CD4-positive, alpha-beta T cell (primary cell): ENCODE data around the gene HDAC4. TPM values are rescaled to one million over a fixed set of nuclear protein-coding genes. Genes with fewer than 3 reads are reported as not detected.

ENCODE experiments used
- ATAC-seq: fragments of 200-7000 bp; cut with Tn5 transposase; one replicate; pipeline ENCODE4 v1.10.0; 2022; ENCODE audit warnings: mild to moderate bottlenecking; ENCODE audit not compliant: poor library complexity
- CTCF ChIA-PET: fragments of 350-600 bp; sonication (Branson Sonifier 250); formaldehyde crosslinking; loops from one replicate; lab custom pipeline; 2021; ENCODE audit warnings: antibody characterized with exemption, inconsistent platforms; lab: Charles Lee
- POLR2A ChIA-PET: fragments of 350-600 bp; sonication (Branson Sonifier 250); formaldehyde crosslinking; loops from one replicate; lab custom pipeline; 2021; ENCODE audit warnings: antibody characterized with exemption, inconsistent platforms; lab: Charles Lee
- DNase-seq, 14 experiments: peaks; one replicate each; pipeline ENCODE4 v3.0.0-alpha.2; 2013 to 2020; ENCODE audit warnings: mixed read lengths in 2 of 14
- H3K27ac ChIP-seq, 2 donors: one replicate each; pipeline versions ENCODE4 v1.5.1 to v1.7.0; 2013; ENCODE audit warnings: low read length in 2 of 2, low read depth in 1 of 2, mild to moderate bottlenecking in 1 of 2
- H3K27me3 ChIP-seq, 2 experiments: 1 replicate in 1 of 2; 2 replicates in 1 of 2; pipeline versions ENCODE4 v1.6.1 to v1.7.0; 2013; ENCODE audit warnings: low read length in 2 of 2, control low read depth in 1 of 2, mild to moderate bottlenecking in 1 of 2, moderate library complexity in 1 of 2; ENCODE audit not compliant: insufficient read depth in 2 of 2, control insufficient read depth in 1 of 2
- H3K36me3 ChIP-seq: one replicate; pipeline ENCODE4 v1.6.1; 2013; ENCODE audit warnings: low read length, control low read depth; ENCODE audit not compliant: insufficient read depth
- H3K4me1 ChIP-seq: one replicate; pipeline ENCODE4 v1.6.1; 2013; ENCODE audit warnings: low read length, control low read depth; ENCODE audit not compliant: insufficient read depth
- H3K4me3 ChIP-seq: one replicate; pipeline ENCODE4 v1.5.1; 2013; ENCODE audit warnings: mild to moderate bottlenecking, low read length, moderate library complexity
- H3K9me3 ChIP-seq, 2 experiments: 1 replicate in 1 of 2; 2 replicates in 1 of 2; pipeline versions ENCODE4 v1.6.1 to v1.7.0; 2013; ENCODE audit warnings: low read length in 2 of 2, mild to moderate bottlenecking in 2 of 2, control low read depth in 1 of 2, moderate library complexity in 1 of 2; ENCODE audit not compliant: control insufficient read depth in 1 of 2, insufficient read depth in 1 of 2
- H3K27ac Mint-ChIP-seq: one replicate; pipeline ENCODE4 v1.8.0; 2020; ENCODE audit warnings: mixed read lengths
- H3K27me3 Mint-ChIP-seq: one replicate; pipeline ENCODE4 v1.8.0; 2021; ENCODE audit warnings: mixed read lengths
- H3K36me3 Mint-ChIP-seq: one replicate; pipeline ENCODE4 v1.8.0; 2021; ENCODE audit warnings: low read depth, mixed read lengths
- H3K4me1 Mint-ChIP-seq: one replicate; pipeline ENCODE4 v1.8.0; 2021; ENCODE audit warnings: low read depth, mixed read lengths
- H3K4me3 Mint-ChIP-seq: one replicate; pipeline ENCODE4 v1.8.0; 2020; ENCODE audit warnings: mild to moderate bottlenecking, mixed read lengths
- H3K9me3 Mint-ChIP-seq: one replicate; pipeline ENCODE4 v1.8.0; 2020; ENCODE audit warnings: mixed read lengths
- intact Hi-C, 2 experiments: fragments of 100-400 bp; cut with DNase I in 1 of 2; cut with micrococcal nuclease in 1 of 2; formaldehyde crosslinking; loops; one replicate each; pipeline versions ENCODE4 v1.15.1 to v1.9.0; 2023 to 2025; cut with DNase I, micrococcal nuclease
- total RNA-seq, 174 experiments: library from RNA in 2 of 174; stranded (reverse) in 2 of 174; gene quantifications; one replicate each; pipeline ENCODE4 v1.2.3 and lab custom pipeline; 2021 to 2026
- TF ChIP-seq, protein P1 (sequence below): fragments of 200-600 bp; IDR thresholded peaks from one replicate; pipeline ENCODE4 v1.8.0; 2022; ENCODE audit warnings: antibody characterized with exemption, mild to moderate bottlenecking

HDAC4 gene
- total RNA-seq, 2 experiments from 2014 or later, result 45.3 to 49.2 TPM

GRCh38 chr2:239082425-239082824 lies 318.4 kb downstream of the HDAC4 start:
- Mint-ChIP-seq H3K36me3 (peaks cover 67% of the 10 kb centered on the region), H3K27ac (no peak overlapping the region), H3K9me3 (no peaks in the 10 kb centered on the region), H3K27me3 (no peaks in the 10 kb centered on the region), H3K4me3 (no peak overlapping the region), H3K4me1 (no peaks in the 10 kb centered on the region)
- Histone ChIP-seq H3K36me3 (peaks cover 65% of the 10 kb centered on the region), H3K4me1 (no peaks in the 10 kb centered on the region), H3K4me3 (no peak overlapping the region), H3K9me3 (no peaks in the 10 kb centered on the region), H3K27me3 (no peaks in the 10 kb centered on the region), H3K27ac (no peak overlapping the region)
- intact Hi-C loops, result no loop called here
- no peak for ATAC-seq
- ChIA-PET CTCF (no interaction called here), POLR2A (no interaction called here)
- DNase-seq, result no peak
- TF ChIP-seq, protein P1, sequence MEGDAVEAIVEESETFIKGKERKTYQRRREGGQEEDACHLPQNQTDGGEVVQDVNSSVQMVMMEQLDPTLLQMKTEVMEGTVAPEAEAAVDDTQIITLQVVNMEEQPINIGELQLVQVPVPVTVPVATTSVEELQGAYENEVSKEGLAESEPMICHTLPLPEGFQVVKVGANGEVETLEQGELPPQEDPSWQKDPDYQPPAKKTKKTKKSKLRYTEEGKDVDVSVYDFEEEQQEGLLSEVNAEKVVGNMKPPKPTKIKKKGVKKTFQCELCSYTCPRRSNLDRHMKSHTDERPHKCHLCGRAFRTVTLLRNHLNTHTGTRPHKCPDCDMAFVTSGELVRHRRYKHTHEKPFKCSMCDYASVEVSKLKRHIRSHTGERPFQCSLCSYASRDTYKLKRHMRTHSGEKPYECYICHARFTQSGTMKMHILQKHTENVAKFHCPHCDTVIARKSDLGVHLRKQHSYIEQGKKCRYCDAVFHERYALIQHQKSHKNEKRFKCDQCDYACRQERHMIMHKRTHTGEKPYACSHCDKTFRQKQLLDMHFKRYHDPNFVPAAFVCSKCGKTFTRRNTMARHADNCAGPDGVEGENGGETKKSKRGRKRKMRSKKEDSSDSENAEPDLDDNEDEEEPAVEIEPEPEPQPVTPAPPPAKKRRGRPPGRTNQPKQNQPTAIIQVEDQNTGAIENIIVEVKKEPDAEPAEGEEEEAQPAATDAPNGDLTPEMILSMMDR, result no peak

DNA sequence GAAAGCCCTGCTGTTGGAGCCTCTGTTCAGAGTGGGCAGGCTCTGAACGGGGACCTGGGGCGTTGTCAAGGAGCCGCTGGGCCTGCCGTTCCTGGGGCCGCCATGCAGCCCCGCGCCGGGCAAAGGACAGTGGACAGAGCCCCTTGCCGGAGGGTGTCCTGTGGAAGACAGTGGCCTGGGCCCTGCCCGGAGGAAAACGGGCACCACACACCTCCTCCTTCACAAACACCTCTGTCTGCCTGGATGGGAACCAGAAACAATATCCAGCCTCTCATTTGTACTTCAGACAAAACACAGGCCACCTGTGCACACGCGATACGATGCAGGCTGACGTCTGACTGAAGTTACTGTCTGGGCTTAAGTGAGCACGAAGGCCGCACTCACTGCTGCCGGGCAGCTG lies 319.2 kb downstream of the HDAC4 start:
- H3K27me3 Mint-ChIP-seq, result no peaks in the 10 kb centered on the region
- ATAC-seq (no peak), DNase-seq (no peak)
- CTCF ChIA-PET, result no interaction called here
- no peaks in the 10 kb centered on the region for H3K4me1 ChIP-seq
- peaks cover 71% of the 10 kb centered on the region for H3K36me3 ChIP-seq
- no peaks in the 10 kb centered on the region for H3K4me1 Mint-ChIP-seq
- H3K27me3 ChIP-seq, result no peaks in the 10 kb centered on the region
- H3K4me3 ChIP-seq, result no peak overlapping the region
- intact Hi-C loops, result no loop called here
- POLR2A ChIA-PET, result no interaction called here
- no peaks in the 10 kb centered on the region for H3K9me3 ChIP-seq
- peaks cover 67% of the 10 kb centered on the region for H3K36me3 Mint-ChIP-seq
- H3K4me3 Mint-ChIP-seq, result no peak overlapping the region
- H3K9me3 Mint-ChIP-seq, result no peaks in the 10 kb centered on the region
- TF ChIP-seq, protein P1, result no peak
- H3K27ac Mint-ChIP-seq, result no peak overlapping the region
- no peak overlapping the region for H3K27ac ChIP-seq

GRCh38 chr2:239081046-239081445 lies 319.8 kb downstream of the HDAC4 start:
- H3K4me3 ChIP-seq, result no peak overlapping the region
- no peak overlapping the region for H3K4me3 Mint-ChIP-seq
- H3K27me3 Mint-ChIP-seq, result no peaks in the 10 kb centered on the region
- no peak overlapping the region for H3K27ac ChIP-seq
- no peaks in the 10 kb centered on the region for H3K9me3 Mint-ChIP-seq
- DNase-seq (no peak), ATAC-seq (no peak)
- POLR2A ChIA-PET, result no interaction called here
- H3K27ac Mint-ChIP-seq, result no peak overlapping the region
- peaks cover 68% of the 10 kb centered on the region for H3K36me3 Mint-ChIP-seq
- H3K9me3 ChIP-seq, result no peaks in the 10 kb centered on the region
- intact Hi-C loops, result no loop called here
- CTCF ChIA-PET, result no interaction called here
- no peaks in the 10 kb centered on the region for H3K27me3 ChIP-seq
- TF ChIP-seq, protein P1, result no peak
- H3K36me3 ChIP-seq, result peaks cover 75% of the 10 kb centered on the region
- no peaks in the 10 kb centered on the region for H3K4me1 Mint-ChIP-seq
- no peaks in the 10 kb centered on the region for H3K4me1 ChIP-seq
